Measurements from ENCODE around the gene NAP1L4.
A peak's percentile ranks its signal among the peaks of the same experiment; 100 is the strongest.

Gene NAP1L4

GRCh38 chr11:2930704-2931419 is 61.3 kb downstream of the NAP1L4 start:
- peak; percentile 32 for TF ChIP-seq CTCF (IDR thresholded peaks at IDR 0.05)
- DNase-seq (ENCODE audit: low spot score): no peak
- peak overlapping the region; percentile 83 for H3K4me3 ChIP-seq
- H3K27ac ChIP-seq: peak overlapping the region; percentile 50 to 78

DNA sequence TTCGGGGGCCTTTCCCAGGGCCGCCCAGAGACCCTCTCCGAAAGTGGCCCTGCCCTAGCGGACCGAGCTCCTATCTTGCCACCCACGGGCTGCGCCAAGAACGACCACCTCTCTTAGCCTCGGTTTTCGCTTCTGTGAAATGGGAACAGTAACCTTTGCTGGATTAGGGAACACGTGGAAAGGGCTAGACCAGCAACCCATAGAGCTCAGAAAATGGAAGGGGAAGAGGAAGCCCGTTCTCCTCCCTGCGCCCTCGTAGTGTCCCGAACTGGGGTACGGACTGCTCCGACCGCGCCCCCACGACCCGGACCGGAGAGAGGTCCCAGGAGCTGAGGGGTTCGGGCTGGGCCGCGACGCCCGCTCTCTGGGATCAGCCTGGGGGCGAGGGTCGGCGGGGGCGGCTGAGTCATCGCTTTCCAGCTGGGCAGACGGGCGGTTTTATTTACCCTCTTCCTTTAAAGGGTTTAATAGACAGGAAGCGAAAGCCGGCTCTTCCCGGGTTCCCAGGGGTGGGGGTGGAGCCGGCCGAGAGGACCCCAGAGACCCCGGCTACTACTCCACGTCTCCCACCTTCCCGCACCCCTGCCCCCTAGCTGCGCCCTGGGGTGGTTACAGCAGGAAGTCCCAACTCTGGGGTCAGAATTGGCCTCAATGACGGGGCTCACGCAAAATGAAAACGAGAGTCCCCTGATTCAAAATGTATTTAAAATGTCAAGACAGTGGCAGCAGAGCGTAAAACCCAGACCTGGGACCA is 62.0 kb downstream of the NAP1L4 start:
- peak overlapping the region; percentile 50 to 78 for H3K27ac ChIP-seq
- no peak for TF ChIP-seq CTCF (IDR thresholded peaks at IDR 0.05)
- no peak for DNase-seq (ENCODE audit: low spot score)
- peak overlapping the region; percentile 83 for H3K4me3 ChIP-seq

GRCh38 chr11:2929531-2929949 is 62.6 kb downstream of the NAP1L4 start:
- Histone ChIP-seq H3K4me3 (peak overlapping the region; percentile 83), H3K27ac (peak overlapping the region; percentile 50 to 78)

GRCh38 chr11:2928605-2929530 is 63.3 kb downstream of the NAP1L4 start, which contains the start of gene PHLDA2:
Gene PHLDA2 (minus strand): TSS chr11:2929420. CDS start chr11:2929364, 56 bp downstream.
- peak within 1 kb of the TSS; percentile 83 for H3K4me3 ChIP-seq
- no peak for DNase-seq (ENCODE audit: low spot score)
- H3K27ac ChIP-seq: peak within 1 kb of the TSS; percentile 50 to 78
- TF ChIP-seq CTCF (IDR thresholded peaks at IDR 0.05): no peak

More at GRCh38 chr11:2929531-2929949, 62.6 kb downstream of the NAP1L4 start:
- TF ChIP-seq CTCF (IDR thresholded peaks at IDR 0.05): no peak
- no peak for DNase-seq (ENCODE audit: low spot score)

GRCh38 chr11:2927851-2928604 is 64.1 kb downstream of the NAP1L4 start:
- DNase-seq (ENCODE audit: low spot score): no peak
- H3K27ac ChIP-seq: peak overlapping the region in 1 of 2 donors; percentile 78
- peak overlapping the region; percentile 83 for H3K4me3 ChIP-seq
- TF ChIP-seq CTCF (IDR thresholded peaks at IDR 0.05): no peak

All from coronary artery (tissue), 2 donors.